Measurements from ENCODE around the gene TENM3.

The TENM3 gene

DNA sequence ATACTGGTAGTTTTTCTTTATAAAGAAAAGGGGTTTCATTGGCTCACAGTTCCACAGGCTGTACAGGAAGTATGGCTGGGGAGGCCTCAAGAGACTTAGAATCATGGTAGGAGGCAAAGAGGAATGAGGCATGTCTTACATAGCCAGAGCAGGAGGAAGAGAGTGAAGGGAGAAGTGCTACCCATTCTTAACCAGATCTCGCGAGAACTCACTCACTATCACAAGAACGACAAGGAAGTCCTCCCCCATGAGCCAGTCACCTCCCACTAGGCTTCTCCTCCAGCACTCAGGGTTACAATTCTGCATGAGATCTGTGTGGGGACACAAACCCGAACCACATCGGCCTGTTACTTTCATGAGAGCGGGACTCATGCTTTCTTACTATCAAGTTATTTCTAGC, 240.5 kb downstream of the TENM3 start:
- DNase-seq (ENCODE audit: extremely low spot score): no peak
- TF ChIP-seq, protein P1, sequence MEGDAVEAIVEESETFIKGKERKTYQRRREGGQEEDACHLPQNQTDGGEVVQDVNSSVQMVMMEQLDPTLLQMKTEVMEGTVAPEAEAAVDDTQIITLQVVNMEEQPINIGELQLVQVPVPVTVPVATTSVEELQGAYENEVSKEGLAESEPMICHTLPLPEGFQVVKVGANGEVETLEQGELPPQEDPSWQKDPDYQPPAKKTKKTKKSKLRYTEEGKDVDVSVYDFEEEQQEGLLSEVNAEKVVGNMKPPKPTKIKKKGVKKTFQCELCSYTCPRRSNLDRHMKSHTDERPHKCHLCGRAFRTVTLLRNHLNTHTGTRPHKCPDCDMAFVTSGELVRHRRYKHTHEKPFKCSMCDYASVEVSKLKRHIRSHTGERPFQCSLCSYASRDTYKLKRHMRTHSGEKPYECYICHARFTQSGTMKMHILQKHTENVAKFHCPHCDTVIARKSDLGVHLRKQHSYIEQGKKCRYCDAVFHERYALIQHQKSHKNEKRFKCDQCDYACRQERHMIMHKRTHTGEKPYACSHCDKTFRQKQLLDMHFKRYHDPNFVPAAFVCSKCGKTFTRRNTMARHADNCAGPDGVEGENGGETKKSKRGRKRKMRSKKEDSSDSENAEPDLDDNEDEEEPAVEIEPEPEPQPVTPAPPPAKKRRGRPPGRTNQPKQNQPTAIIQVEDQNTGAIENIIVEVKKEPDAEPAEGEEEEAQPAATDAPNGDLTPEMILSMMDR (IDR thresholded peaks at IDR 0.05; ENCODE audit: control extremely low read depth, extremely low read depth, low read depth, missing control alignments): no peak
- ChIA-PET CTCF (no interaction called here), POLR2A (no interaction called here)

DNA sequence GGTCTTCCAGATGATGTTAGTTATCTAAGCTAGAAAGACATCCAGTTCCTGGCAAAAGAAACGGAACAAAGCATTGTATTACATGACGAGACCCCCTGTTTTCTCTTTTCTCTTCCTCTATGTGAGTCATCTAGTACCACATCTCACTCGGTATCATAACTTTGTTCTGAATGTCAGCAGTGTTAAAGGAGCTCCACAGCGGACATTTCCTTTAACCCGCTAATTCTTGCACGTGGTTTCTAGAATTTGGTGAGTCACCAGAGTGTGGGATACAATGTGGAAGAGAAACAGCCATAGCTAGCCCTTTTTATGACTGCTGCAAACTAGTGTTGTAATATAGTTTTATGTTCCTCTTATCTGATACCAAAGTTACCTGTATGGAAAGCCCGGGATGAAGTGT, 243.7 kb downstream of the TENM3 start:
- DNase-seq (ENCODE audit: extremely low spot score): no peak
- TF ChIP-seq, protein P1 (IDR thresholded peaks at IDR 0.05; ENCODE audit: control extremely low read depth, extremely low read depth, low read depth, missing control alignments): no peak
- POLR2A ChIA-PET: no interaction called here
- CTCF ChIA-PET: interaction anchor here (1.1 to 1.7 kb wide), 3 partner anchors 8 to 12 kb away, joined by 3 to 5 read pairs (median 5); no protein-coding TSS in a partner anchor

DNA sequence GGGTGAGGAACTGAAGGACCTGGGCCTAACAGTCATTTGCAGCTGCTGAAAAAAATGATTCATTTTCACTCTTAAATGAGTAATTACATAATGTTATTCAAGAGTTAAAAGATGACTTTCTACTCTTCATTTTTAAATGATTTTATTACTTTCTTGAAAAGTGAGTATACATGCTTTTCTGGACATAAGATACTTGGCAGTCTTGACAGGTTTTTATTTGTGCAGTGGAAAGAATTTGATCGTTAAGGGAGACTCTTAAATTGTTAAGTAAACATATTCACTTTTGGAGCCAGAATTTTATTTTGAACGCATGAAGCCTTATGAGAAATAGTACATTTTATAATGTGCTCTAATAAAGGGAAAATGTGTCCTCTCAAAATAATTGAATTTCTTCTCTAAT, 245.7 kb downstream of the TENM3 start:
- DNase-seq (ENCODE audit: extremely low spot score): no peak
- POLR2A ChIA-PET: no interaction called here
- TF ChIP-seq, protein P1 (IDR thresholded peaks at IDR 0.05; ENCODE audit: control extremely low read depth, extremely low read depth, low read depth, missing control alignments): no peak
- CTCF ChIA-PET: no interaction called here

DNA sequence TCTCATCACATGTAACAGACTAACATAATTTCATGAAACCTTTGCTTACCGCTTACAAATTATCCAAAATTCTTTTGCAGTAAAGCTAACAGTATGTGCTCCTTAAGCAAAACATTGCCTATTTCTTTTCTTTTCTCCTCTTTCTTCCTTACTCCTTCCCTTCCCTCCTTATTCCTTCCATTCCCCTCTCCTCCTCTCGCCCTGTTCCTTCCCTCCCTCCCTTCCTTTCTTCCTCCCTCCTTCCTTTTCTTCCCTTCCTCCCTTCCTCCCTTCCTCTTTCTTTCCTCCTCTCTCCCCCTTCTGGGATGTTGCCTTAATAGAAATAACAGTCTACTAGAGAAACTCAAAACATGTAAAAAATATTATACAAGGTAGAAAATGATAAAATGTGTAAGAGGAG, 246.4 kb downstream of the TENM3 start:
- ChIA-PET POLR2A (no interaction called here), CTCF (no interaction called here)
- DNase-seq (ENCODE audit: extremely low spot score): no peak
- TF ChIP-seq, protein P1 (IDR thresholded peaks at IDR 0.05; ENCODE audit: control extremely low read depth, extremely low read depth, low read depth, missing control alignments): no peak

DNA sequence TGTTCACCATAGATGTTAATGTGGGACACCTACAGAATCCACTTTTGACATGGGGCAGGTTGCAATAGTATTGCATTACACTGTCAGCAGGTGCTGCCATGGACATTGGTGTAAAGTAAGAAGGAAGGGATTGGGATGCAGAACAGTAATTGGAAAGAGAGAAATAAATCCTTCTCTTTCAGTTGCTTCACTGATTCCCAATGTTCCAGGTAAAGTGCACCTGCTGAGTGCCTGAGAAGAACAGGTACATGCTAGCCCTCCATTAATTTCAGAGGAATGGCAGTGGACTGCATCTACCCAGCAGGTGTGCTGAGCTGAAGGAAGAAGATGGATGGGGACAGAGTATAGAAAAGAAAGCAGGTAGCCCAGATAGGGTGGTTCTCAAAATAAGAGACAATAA, 248.5 kb downstream of the TENM3 start:
- no peak for DNase-seq (ENCODE audit: extremely low spot score)
- ChIA-PET POLR2A (no interaction called here), CTCF (no interaction called here)

DNA sequence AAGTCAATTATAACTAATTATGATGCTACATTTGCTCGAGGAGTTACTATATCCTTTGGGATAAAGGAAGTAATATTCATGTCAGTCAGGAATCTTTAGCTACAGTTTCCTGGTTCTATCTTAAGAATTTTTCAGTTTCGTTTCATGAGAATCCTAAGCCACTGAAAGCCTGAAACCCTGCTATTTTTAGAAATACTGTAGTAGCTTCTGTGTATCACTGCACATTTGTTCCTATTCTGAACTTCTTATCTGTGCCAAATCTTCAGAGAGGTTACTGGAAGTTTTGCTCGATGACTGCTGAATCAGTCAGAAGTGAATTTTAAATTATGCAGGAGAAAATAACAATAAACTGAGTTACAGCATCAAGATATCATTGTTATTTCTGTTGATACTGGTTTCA, 249.2 kb downstream of the TENM3 start:
- ChIA-PET POLR2A (no interaction called here), CTCF (no interaction called here)
- no peak for DNase-seq (ENCODE audit: extremely low spot score)
- TF ChIP-seq, protein P1 (IDR thresholded peaks at IDR 0.05; ENCODE audit: control extremely low read depth, extremely low read depth, low read depth, missing control alignments): no peak

More for the DNA sequence above, 248.5 kb downstream of the TENM3 start:
- TF ChIP-seq, protein P1 (IDR thresholded peaks at IDR 0.05; ENCODE audit: control extremely low read depth, extremely low read depth, low read depth, missing control alignments): no peak

DNA sequence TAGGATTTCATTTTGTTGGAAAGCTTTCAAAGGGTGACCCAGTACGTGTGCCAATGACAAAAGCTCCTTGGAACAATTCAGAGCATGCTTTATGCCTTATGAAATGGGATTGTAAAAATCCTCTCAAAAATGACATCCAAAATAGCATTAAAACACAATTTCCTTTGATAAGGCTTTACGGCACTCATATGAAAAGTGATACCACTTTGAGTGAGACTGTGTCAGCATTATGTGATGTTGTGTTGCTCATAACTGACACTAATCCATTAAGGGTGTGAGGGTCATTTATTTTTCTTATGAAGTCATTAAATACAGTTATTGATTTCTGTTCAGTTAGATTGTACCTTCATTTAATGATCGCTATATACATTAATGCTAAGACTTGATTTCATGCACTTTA, 250.2 kb downstream of the TENM3 start:
- ChIA-PET POLR2A (no interaction called here), CTCF (no interaction called here)
- DNase-seq (ENCODE audit: extremely low spot score): no peak
- TF ChIP-seq, protein P1 (IDR thresholded peaks at IDR 0.05; ENCODE audit: control extremely low read depth, extremely low read depth, low read depth, missing control alignments): no peak

Data from GM10248 (cell line).